Measurements from ENCODE around the gene TRIM52. TPM values are rescaled to one million over a fixed set of nuclear protein-coding genes. Genes with fewer than 3 reads are reported as not detected.
A peak's percentile ranks its signal among the peaks of the same experiment; 100 is the strongest.

The TRIM52 gene
- total and polyA plus RNA-seq, 10 donors: 11.6 to 44.0 (median 20.9) TPM

GRCh38 chr5:181232593-181232992, 28.4 kb downstream of the TRIM52 start:
- no peaks in the 10 kb centered on the region for H3K27me3 ChIP-seq (replicated peaks in 1 of 7)
- peaks cover 6 to 92% (median 73%) of the 10 kb centered on the region in 6 donors for H3K36me3 ChIP-seq
- TF ChIP-seq CTCF (IDR thresholded peaks at IDR 0.05 in 8 of 11, conservative IDR thresholded peaks at IDR 0.05 in 3 of 11): no peak
- TF ChIP-seq POLR2AphosphoS5 (IDR thresholded peaks at IDR 0.05): peak in 1 of 3 donors; percentile 52
- TF ChIP-seq POLR2A (IDR thresholded peaks at IDR 0.05): no peak
- WGBS, 5 donors: 89 to 94% (median 90%) methylated on average over 15 to 18 of the region's 18 CpGs
- no peaks in the 10 kb centered on the region for H3K9me3 ChIP-seq
- no peak overlapping the region for H3K4me3 ChIP-seq
- H3K27ac ChIP-seq: peak overlapping the region in 1 of 8 donors; percentile 27
- peaks cover 0 to 32% (median 0%) of the 10 kb centered on the region in 6 donors for H3K4me1 ChIP-seq
- DNase-seq: no peak
- intact Hi-C loops (cut with DNase I; ENCODE audit: low total_unique reads): no loop called here

- no peak overlapping the region for H3K27ac ChIP-seq
- TF ChIP-seq POLR2AphosphoS5 (IDR thresholded peaks at IDR 0.05) (no peak), POLR2A (IDR thresholded peaks at IDR 0.05) (no peak), CTCF (IDR thresholded peaks at IDR 0.05 in 8 of 11, conservative IDR thresholded peaks at IDR 0.05 in 3 of 11) (no peak)
- no peaks in the 10 kb centered on the region for H3K27me3 ChIP-seq (replicated peaks in 1 of 7)
- intact Hi-C loops (cut with DNase I; ENCODE audit: low total_unique reads): no loop called here
- H3K9me3 ChIP-seq: no peaks in the 10 kb centered on the region
- DNase-seq: no peak
- peaks cover 0 to 92% (median 70%) of the 10 kb centered on the region in 6 donors for H3K36me3 ChIP-seq
- whole genome bisulfite sequencing, 5 donors: 91 to 93% (median 92%) methylated on average over 6 to 7 of the region's 7 CpGs
- no peak overlapping the region for H3K4me3 ChIP-seq
- H3K4me1 ChIP-seq: peaks cover 0 to 33% (median under 1%) of the 10 kb centered on the region in 6 donors
Observed at GRCh38 chr5:181231432-181231831, 29.5 kb downstream of the TRIM52 start.

GRCh38 chr5:181230551-181230950, 30.4 kb downstream of the TRIM52 start:
- intact Hi-C loops (cut with DNase I; ENCODE audit: low total_unique reads): no loop called here
- TF ChIP-seq POLR2AphosphoS5 (IDR thresholded peaks at IDR 0.05) (no peak), CTCF (IDR thresholded peaks at IDR 0.05 in 8 of 11, conservative IDR thresholded peaks at IDR 0.05 in 3 of 11) (no peak), POLR2A (IDR thresholded peaks at IDR 0.05) (no peak)
- Histone ChIP-seq H3K27ac (no peak overlapping the region), H3K36me3 (peaks cover 0 to 85% (median 61%) of the 10 kb centered on the region in 6 donors), H3K4me3 (no peak overlapping the region), H3K9me3 (no peaks in the 10 kb centered on the region), H3K27me3 (replicated peaks in 1 of 7) (no peaks in the 10 kb centered on the region), H3K4me1 (peaks cover 0 to 42% (median 9%) of the 10 kb centered on the region in 6 donors)
- 62 to 77% (median 69%) methylated on average over 6 of the region's 6 CpGs for WGBS, 5 donors
- no peak for DNase-seq

GRCh38 chr5:181229996-181230395, 30.9 kb downstream of the TRIM52 start:
- Histone ChIP-seq H3K27me3 (replicated peaks in 1 of 7) (no peaks in the 10 kb centered on the region), H3K4me1 (peaks cover 0 to 47% (median 14%) of the 10 kb centered on the region in 6 donors), H3K4me3 (no peak overlapping the region), H3K27ac (no peak overlapping the region), H3K36me3 (peaks cover 0 to 80% (median 56%) of the 10 kb centered on the region in 6 donors), H3K9me3 (no peaks in the 10 kb centered on the region)
- intact Hi-C loops (cut with DNase I; ENCODE audit: low total_unique reads): no loop called here
- TF ChIP-seq CTCF (IDR thresholded peaks at IDR 0.05 in 8 of 11, conservative IDR thresholded peaks at IDR 0.05 in 3 of 11) (no peak), POLR2AphosphoS5 (IDR thresholded peaks at IDR 0.05) (no peak), POLR2A (IDR thresholded peaks at IDR 0.05) (no peak)
- no peak for DNase-seq
- 82 to 93% (median 87%) methylated on average over 13 of the region's 13 CpGs for WGBS, 5 donors
